HG03354 (cell line): ENCODE data around the gene VPS41.

ENCODE experiments used
- ATAC-seq: cut with Tn5 transposase; IDR thresholded peaks from one replicate; pipeline ENCODE4 v1.9.1; 2021; ENCODE audit warnings: mild to moderate bottlenecking; ENCODE audit not compliant: unreplicated experiment, poor library complexity, severe bottlenecking

The VPS41 gene

DNA sequence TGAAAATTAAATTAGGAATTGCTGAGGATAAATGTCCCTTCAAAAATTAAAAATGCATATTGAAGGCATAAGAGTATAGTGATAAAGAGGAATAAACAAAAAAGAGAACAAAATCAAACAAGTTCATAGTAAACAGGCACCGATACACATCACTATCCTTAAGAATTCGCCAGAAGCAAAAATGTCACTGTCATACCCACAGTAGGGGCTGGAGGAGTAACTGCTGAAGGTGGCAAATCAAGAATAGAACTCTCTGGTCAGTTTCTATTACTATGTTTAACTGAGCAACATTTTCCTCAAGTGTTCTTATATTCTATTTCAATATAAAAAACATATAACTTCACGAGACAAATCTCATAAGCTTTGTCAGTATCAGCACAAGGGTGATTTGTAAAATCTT, 84.0 kb downstream of the VPS41 start:
- ATAC-seq = no peak

DNA sequence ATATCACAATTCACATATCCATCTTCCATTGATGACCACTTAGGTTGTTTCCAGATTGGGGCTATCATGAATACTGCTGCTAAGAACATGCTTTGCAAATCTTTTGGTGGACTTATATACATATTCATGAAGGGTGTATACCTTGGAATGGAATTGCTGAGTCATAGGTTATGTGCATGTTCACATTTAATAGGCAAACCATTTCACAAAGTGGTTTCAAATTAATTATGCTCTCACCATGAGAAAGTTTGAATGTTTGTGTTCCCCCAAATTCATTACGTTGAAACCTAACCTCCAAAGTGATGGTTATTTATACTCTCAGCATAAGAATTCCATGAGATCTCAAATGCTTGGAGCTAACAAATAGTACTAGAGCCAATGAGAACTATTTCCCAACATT, 86.4 kb downstream of the VPS41 start:
- no peak for ATAC-seq

DNA sequence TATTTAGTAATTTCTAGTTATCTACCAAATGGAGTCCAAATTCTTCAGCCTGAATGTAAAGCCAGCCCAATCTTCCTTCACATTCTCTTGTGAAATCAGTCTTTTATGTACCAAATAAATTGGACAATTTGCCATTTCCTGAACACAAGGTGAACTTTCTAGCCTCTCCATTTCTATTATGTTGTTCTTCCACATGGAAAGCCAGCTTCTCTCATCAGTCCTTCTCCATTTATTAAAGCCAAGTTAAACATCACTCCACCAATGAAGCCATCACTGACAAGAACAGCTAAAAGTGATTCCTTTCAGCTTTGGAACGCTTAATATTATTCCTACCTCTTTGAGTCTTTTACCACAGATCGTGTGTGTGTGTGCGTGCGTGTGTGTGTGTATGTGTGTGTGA, 88.4 kb downstream of the VPS41 start:
- ATAC-seq = no peak

- ATAC-seq = no peak
These were observed 89.5 kb downstream of the VPS41 start for GRCh38 chr7:38819463-38819862.

GRCh38 chr7:38817526-38817925, 91.5 kb downstream of the VPS41 start:
- ATAC-seq = no peak

GRCh38 chr7:38813768-38814167, 95.2 kb downstream of the VPS41 start:
- ATAC-seq = no peak

DNA sequence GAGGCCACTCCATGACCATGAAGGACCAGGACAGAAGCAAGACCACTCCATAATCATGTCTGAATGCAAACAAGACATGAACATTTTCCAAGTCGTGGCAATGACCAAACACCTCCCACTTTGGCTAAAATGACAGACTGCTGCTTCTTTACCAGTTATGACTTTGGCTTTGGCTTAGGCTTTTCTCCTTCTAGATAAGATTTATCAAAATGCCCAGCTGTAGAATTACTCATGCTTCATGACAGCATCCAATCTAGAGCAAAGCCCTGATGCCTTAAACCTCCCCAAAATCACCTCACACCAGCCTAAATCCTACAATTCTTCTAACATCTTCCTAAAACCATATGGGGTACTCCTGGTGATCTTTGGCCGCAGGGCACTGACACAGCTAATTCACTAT, 102.1 kb downstream of the VPS41 start:
- no peak for ATAC-seq

DNA sequence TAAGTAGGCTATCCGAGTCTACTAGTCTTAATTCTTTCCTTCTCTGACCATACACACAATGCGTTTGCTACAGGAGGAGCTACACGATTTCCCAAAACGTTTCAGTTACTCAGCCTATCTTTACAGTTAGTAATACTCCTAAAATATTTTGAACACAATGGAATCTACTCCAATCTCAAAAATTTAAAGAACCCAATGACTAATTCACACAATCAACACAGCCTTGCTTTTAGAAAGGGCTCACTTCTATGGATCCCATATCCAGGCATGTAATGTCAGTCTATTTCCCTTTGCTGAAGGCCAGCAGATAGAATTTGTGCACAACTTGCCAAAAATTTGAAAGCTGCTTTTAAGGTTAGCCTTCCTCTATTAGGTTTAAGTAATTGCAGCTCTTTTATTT, 107.2 kb downstream of the VPS41 start:
- ATAC-seq = no peak

DNA sequence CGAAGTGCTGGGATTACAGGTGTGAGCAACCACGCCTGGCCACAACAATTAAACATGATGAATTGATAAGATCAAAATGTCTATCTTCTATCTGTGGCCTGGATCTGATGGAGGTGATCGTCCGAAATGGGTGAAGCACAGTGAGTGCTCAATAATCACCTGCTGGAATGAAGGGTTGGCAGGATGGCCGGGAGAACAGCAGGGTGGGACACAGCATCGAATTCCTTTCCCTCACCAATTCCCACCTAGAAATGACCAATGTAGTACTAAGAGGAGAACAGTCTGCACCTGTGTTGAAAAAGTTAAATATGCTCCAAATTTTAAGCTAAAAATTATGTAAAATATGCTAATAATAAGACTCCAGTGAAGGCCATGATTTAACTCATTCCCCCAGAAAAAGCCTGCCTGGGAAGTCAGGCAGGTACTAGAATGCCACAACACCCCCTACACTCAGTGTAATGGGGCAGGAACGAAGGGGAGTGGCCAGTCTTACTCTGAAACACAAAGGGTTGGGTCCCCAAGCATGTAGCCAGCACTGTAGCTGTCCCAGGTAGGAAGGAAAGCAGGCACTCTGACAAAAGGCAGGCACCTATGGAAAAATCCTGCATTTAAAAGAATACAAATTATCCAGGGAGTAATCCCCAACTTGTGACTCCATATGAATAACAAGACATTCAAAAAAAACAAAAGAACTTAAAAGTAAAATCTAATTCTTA, 110.3 kb downstream of the VPS41 start:
- no peak for ATAC-seq

GRCh38 chr7:38796626-38797501, 112.1 kb downstream of the VPS41 start:
- no peak for ATAC-seq

GRCh38 chr7:38795593-38795992, 113.4 kb downstream of the VPS41 start:
- ATAC-seq = no peak

DNA sequence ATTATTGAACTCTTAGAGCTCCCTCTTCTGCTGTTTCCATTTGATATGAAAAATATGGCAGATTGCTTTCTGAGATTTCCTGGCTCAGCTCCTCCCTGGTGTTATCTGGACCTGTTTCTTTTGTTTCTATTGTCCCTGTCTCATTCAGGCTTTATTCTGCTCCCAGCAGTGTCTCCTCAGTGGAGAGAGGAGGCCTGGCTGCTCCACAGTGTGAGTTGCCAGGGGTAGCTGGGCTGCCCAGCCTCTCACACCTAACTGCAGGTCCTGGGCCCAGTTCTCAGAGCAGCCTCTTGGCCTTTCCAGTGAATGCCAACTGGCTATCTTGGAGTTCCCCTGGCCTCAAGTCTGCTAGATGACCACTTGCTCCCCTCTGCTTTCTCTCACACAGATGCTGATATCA, 127.0 kb downstream of the VPS41 start:
- no peak for ATAC-seq

- ATAC-seq = no peak
These were observed 131.4 kb downstream of the VPS41 start for GRCh38 chr7:38777609-38778008.

GRCh38 chr7:38775506-38776175, 133.3 kb downstream of the VPS41 start:
- no peak for ATAC-seq

DNA sequence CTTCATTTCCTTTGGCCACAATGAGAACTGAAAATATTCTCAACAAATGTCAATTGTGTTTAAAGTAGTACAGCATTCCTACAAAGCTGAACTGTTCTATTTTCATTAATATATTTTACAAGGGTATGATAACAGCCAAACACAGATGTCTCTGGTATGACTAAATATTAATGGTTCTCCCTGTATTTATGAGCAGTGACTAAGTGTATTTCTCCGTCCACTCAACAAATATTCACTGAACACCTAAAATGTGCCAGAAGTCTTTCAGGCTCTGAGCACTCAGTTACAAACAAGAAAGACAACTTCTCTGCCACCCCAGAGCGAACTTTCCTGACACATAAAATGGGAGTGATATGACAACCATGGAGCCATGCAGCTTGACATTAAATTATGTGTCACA, 135.6 kb downstream of the VPS41 start:
- ATAC-seq = no peak

DNA sequence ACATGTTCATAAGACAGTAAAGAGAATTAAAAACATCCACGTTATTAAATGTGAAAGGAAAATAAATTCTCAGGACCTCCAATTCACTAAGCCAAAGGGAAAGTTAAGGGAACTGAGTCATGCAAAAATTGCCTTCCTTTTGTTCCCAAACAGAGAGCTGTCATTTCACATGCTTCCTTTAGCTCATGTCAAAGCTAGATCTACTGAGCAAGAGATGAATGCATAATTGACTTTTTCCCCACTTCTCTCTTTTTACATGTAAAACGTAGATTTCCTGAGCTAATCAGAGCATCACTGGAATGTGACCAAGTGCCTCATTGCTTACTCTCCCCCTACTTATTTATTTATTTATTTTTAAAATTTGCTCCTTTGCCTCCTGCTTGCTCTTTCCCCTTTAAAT, 148.8 kb downstream of the VPS41 start:
- no peak for ATAC-seq

- no peak for ATAC-seq
These were observed 150.0 kb downstream of the VPS41 start for GRCh38 chr7:38759028-38759427.

- ATAC-seq = no peak
These were observed 151.1 kb downstream of the VPS41 start for GRCh38 chr7:38757931-38758330.

DNA sequence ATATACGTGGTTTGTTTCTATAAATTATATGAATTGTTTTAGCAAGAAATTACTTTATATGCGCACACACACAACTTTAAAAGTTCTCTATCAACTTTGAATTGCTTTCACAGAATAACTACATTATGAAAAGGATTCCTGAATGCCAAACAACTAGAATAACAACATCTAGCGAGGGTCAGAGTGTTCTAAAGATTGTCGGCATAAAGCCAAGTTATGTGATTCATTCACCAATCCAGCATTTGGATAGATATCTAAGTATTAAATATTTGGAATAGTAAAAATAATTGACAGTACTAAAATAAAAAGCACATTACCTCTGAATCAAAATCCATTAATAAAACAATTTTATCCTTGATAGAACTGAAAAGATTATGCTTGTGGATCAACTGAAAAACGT, 152.5 kb downstream of the VPS41 start:
- ATAC-seq = no peak

DNA sequence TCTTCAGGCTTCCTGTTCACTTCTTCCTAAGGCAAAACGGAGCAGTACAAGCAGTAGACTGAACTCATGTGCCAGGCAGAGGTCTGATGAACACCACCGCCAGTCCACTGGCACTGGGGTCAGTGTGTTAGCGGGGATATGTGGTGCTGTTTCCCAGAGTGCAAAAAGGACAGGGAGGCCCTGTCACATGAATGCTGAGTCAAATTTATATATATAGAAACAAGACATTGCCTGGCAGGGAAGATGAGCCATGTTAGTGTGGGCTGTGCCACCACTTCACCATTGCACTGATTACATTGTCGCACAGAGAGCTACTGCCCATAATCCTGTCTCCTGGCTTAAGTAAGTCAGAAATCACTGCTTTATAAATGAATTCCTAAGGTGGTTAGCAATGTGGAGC, 155.6 kb downstream of the VPS41 start:
- ATAC-seq = no peak

GRCh38 chr7:38751416-38751815, 157.6 kb downstream of the VPS41 start:
- no peak for ATAC-seq
